Measurements from ENCODE around the gene AANAT. TPM values are rescaled to one million over a fixed set of nuclear protein-coding genes. Genes with fewer than 3 reads are reported as not detected.

Gene AANAT
- total RNA-seq, 2 donors from 2014 or later, result not detected

- H3K4me1 ChIP-seq (ENCODE audit: control insufficient read depth in 1 of 2, low read depth in 2 of 2), result peaks cover 23 to 46% of the 10 kb centered on the region in 2 donors
- TF ChIP-seq CTCF (IDR thresholded peaks at IDR 0.05), result no peak
- peak overlapping the region; percentile 84 for H3K4me3 ChIP-seq
- ATAC-seq (ENCODE audit: insufficient number of reproducible peaks, low FRiP score, low read depth), result no peak
- no peaks in the 10 kb centered on the region for H3K9me3 ChIP-seq
- peak overlapping the region; percentile 1 to 75 for H3K27ac ChIP-seq
- H3K36me3 ChIP-seq, result no peaks in the 10 kb centered on the region
- no peak for DNase-seq (ENCODE audit: low spot score)
- no peaks in the 10 kb centered on the region for H3K27me3 ChIP-seq (replicated peaks; ENCODE audit: insufficient read depth)
These were observed 31.9 kb downstream of the AANAT start for GRCh38 chr17:76499267-76499667.

GRCh38 chr17:76500074-76500746 is 32.8 kb downstream of the AANAT start:
- no peaks in the 10 kb centered on the region for H3K27me3 ChIP-seq (replicated peaks; ENCODE audit: insufficient read depth)
- peak overlapping the region; percentile 84 for H3K4me3 ChIP-seq

DNA sequence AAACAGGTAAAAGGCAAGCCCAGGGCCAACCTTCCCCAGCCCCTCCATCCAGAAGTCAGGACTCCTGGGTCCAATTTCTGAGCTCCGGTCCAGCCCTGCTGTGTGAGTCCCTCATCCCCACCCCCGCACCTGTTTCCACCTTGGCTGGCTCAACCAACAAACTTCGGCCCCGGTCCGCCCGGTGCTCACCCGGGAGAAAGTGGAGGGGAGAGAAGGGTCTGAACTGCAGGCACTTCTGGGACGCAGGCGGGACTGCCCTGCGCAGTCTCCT is 33.3 kb downstream of the AANAT start:
- Histone ChIP-seq H3K9me3 (no peaks in the 10 kb centered on the region), H3K4me1 (ENCODE audit: control insufficient read depth in 1 of 2, low read depth in 2 of 2) (peaks cover 23 to 46% of the 10 kb centered on the region in 2 donors), H3K27ac (peak overlapping the region; percentile 54 to 75), H3K27me3 (replicated peaks; ENCODE audit: insufficient read depth) (no peaks in the 10 kb centered on the region), H3K4me3 (peak overlapping the region; percentile 84), H3K36me3 (no peaks in the 10 kb centered on the region)
- ATAC-seq (ENCODE audit: insufficient number of reproducible peaks, low FRiP score, low read depth), result no peak
- TF ChIP-seq CTCF (IDR thresholded peaks at IDR 0.05), result no peak
- no peak for DNase-seq (ENCODE audit: low spot score)

More at GRCh38 chr17:76500074-76500746, 32.8 kb downstream of the AANAT start:
- Histone ChIP-seq H3K9me3 (no peaks in the 10 kb centered on the region), H3K4me1 (ENCODE audit: control insufficient read depth in 1 of 2, low read depth in 2 of 2) (peaks cover 23 to 46% of the 10 kb centered on the region in 2 donors), H3K27ac (peak overlapping the region; percentile 54 to 75), H3K36me3 (no peaks in the 10 kb centered on the region)
- no peak for ATAC-seq (ENCODE audit: insufficient number of reproducible peaks, low FRiP score, low read depth)
- no peak for TF ChIP-seq CTCF (IDR thresholded peaks at IDR 0.05)
- DNase-seq (ENCODE audit: low spot score), result no peak

GRCh38 chr17:76501018-76501826 is 33.8 kb downstream of the AANAT start, which contains the start of gene RHBDF2:
Gene RHBDF2 (minus strand): TSS chr17:76501423. CDS start chr17:76481524, 19,899 bp downstream.
- Histone ChIP-seq H3K36me3 (no peaks in the 10 kb centered on the region), H3K4me1 (ENCODE audit: control insufficient read depth in 1 of 2, low read depth in 2 of 2) (peaks cover 23 to 46% of the 10 kb centered on the region in 2 donors), H3K9me3 (no peaks in the 10 kb centered on the region), H3K27ac (peak within 1 kb of the TSS; percentile 54 to 75), H3K4me3 (peak within 1 kb of the TSS; percentile 84), H3K27me3 (replicated peaks; ENCODE audit: insufficient read depth) (no peaks in the 10 kb centered on the region)
- no peak for TF ChIP-seq CTCF (IDR thresholded peaks at IDR 0.05)
- ATAC-seq (ENCODE audit: insufficient number of reproducible peaks, low FRiP score, low read depth) (peak; percentile 59), DNase-seq (ENCODE audit: low spot score) (peak; percentile 50)

- DNase-seq (ENCODE audit: low spot score), result no peak
- H3K4me3 ChIP-seq, result peak overlapping the region; percentile 84
- no peak for ATAC-seq (ENCODE audit: insufficient number of reproducible peaks, low FRiP score, low read depth)
- peaks cover 23 to 46% of the 10 kb centered on the region in 2 donors for H3K4me1 ChIP-seq (ENCODE audit: control insufficient read depth in 1 of 2, low read depth in 2 of 2)
- H3K36me3 ChIP-seq, result no peaks in the 10 kb centered on the region
- no peaks in the 10 kb centered on the region for H3K9me3 ChIP-seq
- H3K27ac ChIP-seq, result peak overlapping the region; percentile 54 to 75
- no peak for TF ChIP-seq CTCF (IDR thresholded peaks at IDR 0.05)
- no peaks in the 10 kb centered on the region for H3K27me3 ChIP-seq (replicated peaks; ENCODE audit: insufficient read depth)
These were observed 34.5 kb downstream of the AANAT start for GRCh38 chr17:76501827-76502307.
